CMK (cell line): ENCODE results near the gene GASK1A.
"Not testable (repeated sequence)": the region's sequence is repeated elsewhere in the genome, so short reads cannot be mapped to it uniquely, and the experiment has no call there.

Experiments
- DNase-seq: peaks from one replicate; pipeline ENCODE4 v3.0.0-alpha.2; 2010; ENCODE audit warnings: low read depth

Gene GASK1A

DNA sequence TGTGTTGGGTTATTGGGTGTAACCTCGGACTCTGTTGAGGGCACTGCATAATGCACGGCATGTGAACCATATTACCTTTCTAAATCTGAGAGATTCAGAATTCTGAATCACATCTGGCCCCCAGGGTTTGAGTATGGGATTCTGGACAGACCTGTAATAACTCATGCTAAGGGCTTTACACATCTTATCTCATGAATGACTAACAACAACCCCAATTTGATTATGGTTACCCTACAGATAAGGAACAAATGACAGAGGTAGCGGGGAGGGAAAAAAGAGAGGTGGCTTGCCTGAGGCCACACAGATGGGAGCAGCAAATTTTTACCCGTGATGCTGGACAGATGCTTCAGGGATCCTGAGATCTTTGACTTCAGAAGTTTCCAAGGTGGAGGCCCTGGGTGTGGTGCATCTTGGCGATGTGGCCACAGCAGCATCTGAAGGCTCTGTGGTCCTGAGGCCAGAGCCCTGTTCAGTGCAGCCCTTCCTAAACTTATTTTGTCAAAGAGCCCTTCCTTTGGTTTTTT, 83.0 kb downstream of the GASK1A start:
- DNase-seq = no peak

GRCh38 chr3:43062564-43063040, 83.5 kb downstream of the GASK1A start:
- DNase-seq = peak; percentile 39

GRCh38 chr3:43063114-43063513, 84.0 kb downstream of the GASK1A start:
- no peak for DNase-seq

- DNase-seq = not testable (repeated sequence)
Observed at GRCh38 chr3:43070670-43071069, 91.6 kb downstream of the GASK1A start.

- no peak for DNase-seq
Observed at GRCh38 chr3:43071313-43071893, 92.3 kb downstream of the GASK1A start.

DNA sequence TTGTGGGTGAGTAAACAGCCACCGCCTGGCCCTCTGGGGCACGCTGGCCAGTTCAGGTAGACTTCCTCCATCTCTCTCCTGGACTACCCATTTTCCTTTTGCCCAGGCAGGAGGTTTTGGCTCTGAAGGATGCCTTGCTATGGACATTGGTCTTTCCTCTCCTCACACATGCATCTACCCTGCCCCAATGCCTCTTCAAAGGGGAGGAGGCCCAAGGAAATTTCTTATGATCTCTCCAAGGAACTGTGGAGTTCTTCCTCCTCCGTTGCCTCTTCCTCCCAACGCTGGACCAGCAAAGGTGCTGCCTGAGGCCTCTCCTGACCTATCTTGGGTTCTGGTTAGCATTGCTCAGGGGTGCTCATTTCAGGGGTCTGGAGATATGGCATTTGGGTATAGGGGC, 93.2 kb downstream of the GASK1A start:
- DNase-seq = no peak

DNA sequence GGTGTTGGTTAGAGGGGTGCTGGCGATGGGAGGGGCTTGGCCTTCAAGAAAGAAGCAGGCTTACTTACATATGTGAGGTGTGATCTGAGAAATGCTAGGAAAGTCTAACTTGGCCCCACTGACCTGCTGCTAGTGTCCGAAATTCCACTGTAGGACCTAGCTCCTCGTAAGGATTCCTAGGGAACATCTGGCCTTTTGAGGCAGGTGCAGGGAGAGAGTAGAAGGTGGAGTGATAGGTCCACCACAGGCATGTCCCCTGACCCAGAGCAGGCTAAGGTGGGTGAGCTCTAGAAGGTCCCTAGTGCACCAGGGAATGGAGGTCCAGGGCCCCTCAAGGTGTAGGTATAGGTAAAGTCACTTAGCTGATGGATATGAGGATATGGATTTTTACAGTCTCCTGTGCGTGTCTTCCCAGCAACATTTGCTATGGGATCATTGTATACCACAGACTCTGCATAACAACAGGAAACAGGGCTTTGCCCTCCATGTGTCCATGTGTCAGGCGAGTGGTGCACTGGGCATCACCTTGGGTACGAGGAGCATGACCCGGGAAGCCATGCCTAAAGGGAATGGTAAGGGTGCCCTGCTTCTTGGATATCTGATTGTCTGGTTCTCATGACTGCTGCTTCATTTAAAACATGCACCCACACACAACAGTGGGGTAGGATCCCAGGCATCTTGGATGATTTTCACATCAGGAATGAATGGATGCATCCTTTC, 94.2 kb downstream of the GASK1A start:
- no peak for DNase-seq

- DNase-seq = no peak
Observed at GRCh38 chr3:43073836-43074220, 94.7 kb downstream of the GASK1A start.

- DNase-seq = no peak
Observed at GRCh38 chr3:43074482-43074881, 95.4 kb downstream of the GASK1A start.

DNA sequence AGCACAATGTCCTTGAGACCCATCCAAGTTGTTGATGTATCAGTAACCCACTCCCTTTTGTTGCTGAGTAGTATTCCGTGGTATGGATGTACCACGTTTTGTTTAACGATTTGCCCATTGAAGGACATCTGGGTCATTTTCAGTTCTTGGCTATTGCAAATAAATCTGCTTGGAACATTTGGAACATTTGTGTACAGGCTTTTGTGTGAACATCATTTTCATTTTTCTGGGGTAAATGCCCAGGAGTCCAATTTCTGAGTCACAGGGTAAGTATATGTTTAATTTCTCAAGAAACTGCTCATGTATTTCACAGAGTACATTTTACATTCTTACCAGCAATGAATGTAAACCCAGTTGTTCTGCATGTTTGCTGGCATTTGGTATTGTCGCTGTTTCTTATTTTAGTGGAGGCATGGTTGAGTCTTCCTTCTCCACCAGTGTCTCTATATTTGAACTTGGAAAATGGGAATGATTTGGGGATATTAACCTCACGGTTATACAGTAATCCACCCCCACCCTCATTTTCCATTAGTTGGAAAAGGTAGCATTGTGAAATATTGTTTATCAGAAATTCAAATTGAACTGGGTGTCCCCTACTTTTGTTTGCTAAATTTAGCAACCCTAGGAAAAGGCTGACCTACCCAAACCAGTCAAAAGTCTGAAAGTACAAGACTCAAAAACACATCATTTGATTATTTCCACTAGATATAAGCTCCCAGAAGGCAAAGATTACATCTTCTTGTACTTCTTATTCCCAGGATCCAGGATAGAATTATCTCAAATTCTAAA, 96.0 kb downstream of the GASK1A start:
- DNase-seq = no peak

GRCh38 chr3:43075904-43076661, 97.0 kb downstream of the GASK1A start:
- no peak for DNase-seq

GRCh38 chr3:43076857-43077256, 97.7 kb downstream of the GASK1A start:
- DNase-seq = no peak

DNA sequence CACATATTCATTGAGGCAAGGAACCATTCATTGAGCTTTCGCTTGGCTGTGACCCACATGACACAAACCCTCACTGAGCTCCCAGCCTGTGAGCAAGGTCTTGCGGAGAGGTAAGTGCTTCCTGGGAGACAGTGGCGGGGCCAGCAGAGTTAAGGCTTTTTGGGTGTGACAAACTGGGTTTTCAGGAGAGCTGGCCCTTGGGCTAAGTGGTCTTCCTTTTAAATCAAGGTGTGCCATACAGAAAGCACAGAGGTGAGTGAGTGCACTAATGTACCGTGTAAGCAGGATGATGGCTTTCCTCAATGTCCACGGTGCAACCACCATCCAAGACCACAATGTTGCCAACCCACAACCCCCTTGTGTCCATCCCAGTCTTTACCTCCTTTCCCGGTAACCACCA, 98.2 kb downstream of the GASK1A start:
- no peak for DNase-seq

DNA sequence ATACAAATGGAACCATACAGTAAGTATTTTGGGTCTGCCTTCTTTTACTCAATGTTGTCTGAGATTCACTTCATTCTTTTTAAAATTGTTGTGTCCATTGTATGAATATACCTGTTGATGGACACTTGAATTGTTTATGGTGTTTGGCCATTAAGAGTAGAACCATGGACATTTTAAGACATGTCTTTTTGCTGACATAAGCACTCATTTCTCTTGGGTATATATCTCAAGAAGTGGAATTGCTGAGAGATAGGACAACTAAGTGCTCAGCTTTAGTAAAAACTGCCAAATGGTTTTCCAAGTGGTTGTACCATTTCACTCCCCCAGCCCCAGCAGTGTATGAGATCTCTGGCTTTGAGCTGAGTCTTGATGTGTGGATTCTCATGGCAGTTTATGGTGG, 98.6 kb downstream of the GASK1A start:
- DNase-seq = no peak

- DNase-seq = no peak
Observed at GRCh38 chr3:43079536-43080332, 100.6 kb downstream of the GASK1A start.

DNA sequence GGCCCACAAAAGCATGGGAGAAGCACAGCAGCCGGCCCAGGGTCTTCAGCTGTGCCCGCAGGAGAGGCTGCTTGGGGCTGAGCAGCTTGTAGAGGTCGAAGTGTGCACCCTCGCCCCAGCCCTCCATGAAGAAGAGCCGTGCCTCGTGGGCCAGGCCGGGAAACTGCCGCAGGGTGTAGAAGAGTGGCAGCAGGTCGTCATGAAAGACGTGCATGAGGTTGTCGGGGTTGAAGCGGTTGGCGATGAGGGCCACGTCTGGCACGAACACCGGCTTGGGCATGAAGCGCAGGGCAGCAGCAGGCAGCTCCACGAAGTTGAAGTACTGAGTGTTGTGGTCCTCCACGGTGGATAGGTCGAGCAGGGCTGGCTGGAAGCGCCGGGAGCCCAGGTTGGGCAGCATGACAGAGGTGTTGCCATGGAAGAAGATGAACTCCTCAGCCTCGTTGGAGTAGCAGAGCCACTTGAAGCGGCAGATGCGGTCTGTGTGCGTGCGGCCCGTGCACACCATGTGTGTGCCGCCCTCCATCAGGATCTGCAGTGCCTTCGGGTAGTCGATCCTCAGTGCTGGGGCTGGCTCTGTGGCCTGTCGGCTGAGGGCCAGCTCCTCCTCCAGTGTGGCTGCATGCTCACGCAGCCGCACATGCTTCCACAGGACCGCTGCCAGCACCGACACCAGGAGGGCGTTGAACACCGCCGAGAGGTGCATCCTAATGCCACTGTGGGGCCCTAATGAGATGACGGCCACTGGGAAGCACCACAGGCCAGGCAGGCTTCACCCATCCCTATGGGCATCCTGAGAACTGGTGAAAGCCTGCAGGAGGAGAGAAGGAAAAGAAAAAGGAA, 101.8 kb downstream of the GASK1A start:
- DNase-seq = no peak

GRCh38 chr3:43081796-43082195, 102.7 kb downstream of the GASK1A start:
- DNase-seq = no peak

DNA sequence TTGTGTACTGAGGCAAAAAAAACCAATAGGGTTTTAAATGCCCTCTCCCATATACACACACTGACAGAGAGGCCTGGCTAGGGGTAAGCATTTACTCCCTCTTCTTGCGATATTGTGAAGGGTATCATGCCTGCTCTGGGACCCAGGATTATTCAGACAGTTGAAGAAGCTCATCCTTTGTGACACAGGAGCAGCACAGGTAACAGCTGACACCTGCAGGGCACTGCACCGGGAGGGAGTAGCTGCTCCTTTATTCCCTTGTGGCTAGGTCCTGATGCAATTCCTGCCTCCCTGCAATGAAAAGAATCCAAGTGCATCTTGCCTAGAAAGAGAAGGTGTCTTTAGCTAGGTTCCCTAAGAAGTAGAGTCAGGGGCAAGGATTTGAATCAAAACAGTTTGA, 103.3 kb downstream of the GASK1A start:
- no peak for DNase-seq

DNA sequence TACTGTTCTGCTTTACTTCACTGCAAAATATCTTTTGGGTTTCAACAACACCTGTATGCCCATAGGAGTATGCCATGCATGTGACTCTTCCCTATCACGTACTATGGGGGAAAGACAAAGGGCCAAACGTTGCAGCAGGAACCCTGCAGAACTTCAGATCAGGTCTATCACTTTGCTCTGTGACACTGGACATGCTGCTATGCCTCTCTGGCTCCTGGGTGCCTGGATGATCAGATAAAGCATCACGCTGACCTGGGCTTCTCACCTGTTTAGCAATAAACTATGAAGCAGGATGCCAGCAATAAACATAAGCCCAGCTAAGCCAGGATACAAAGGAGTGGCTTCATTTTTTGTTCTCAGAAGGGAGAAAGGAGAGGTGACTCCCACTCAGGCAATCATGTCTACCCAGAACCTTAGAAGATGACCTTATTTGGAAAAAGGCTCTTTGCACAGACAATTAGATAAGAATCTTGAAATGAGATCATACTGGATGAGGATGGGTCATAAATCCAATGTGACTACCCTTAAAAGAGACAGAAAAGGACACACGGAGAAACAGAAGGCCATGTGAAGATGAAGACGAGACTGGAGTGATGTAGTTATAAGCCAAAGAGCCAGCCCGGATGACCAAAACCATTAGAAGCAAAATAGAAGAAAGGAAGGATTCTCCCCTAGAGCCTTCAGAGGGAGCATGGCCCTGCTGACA, 107.5 kb downstream of the GASK1A start:
- DNase-seq = no peak
